ENCODE measurements around the gene CDK2AP2. TPM values are rescaled to one million over a fixed set of nuclear protein-coding genes. Genes with fewer than 3 reads are reported as not detected.
A peak's percentile ranks its signal among the peaks of the same experiment; 100 is the strongest.
"Not testable (repeated sequence)": the region's sequence is repeated elsewhere in the genome, so short reads cannot be mapped to it uniquely, and the experiment has no call there.

CDK2AP2 gene, protein sequence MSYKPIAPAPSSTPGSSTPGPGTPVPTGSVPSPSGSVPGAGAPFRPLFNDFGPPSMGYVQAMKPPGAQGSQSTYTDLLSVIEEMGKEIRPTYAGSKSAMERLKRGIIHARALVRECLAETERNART
- total RNA-seq: 84.2 TPM
- long read RNA-seq, transcript CDK2AP2-204 (4 exons, 923 nt): minor isoform, 8 of 127 reads
- long read RNA-seq, transcript CDK2AP2-202 (3 exons, 1,692 nt): minor isoform, 7 of 127 reads
- long read RNA-seq, transcript CDK2AP2-201 (4 exons, 1,378 nt): major isoform, 106 of 127 reads
- long read RNA-seq, partial matches to known transcripts: 1 of 127 reads
- long read RNA-seq, other reads (novel, unspliced or antisense): 4 of 127 reads

- Histone ChIP-seq H3K4me1 (peaks cover 35% of the 10 kb centered on the region), H3K27me3 (no peaks in the 10 kb centered on the region), H3K4me3 (peak within 1 kb of the TSS; percentile 87), H3K36me3 (peaks cover 7% of the 10 kb centered on the region), H3K27ac (peak within 1 kb of the TSS; percentile 98), H3K9me3 (no peaks in the 10 kb centered on the region)
- intact Hi-C loops (cut with DNase I): loop anchor here (10.0 kb wide), 1 partner anchor 103 kb away; the partner anchor contains the start of genes PPP1CA and TBC1D10C
- DNase-seq (peak; percentile 100), ATAC-seq (peak; percentile 88)
- TF ChIP-seq, protein P1, sequence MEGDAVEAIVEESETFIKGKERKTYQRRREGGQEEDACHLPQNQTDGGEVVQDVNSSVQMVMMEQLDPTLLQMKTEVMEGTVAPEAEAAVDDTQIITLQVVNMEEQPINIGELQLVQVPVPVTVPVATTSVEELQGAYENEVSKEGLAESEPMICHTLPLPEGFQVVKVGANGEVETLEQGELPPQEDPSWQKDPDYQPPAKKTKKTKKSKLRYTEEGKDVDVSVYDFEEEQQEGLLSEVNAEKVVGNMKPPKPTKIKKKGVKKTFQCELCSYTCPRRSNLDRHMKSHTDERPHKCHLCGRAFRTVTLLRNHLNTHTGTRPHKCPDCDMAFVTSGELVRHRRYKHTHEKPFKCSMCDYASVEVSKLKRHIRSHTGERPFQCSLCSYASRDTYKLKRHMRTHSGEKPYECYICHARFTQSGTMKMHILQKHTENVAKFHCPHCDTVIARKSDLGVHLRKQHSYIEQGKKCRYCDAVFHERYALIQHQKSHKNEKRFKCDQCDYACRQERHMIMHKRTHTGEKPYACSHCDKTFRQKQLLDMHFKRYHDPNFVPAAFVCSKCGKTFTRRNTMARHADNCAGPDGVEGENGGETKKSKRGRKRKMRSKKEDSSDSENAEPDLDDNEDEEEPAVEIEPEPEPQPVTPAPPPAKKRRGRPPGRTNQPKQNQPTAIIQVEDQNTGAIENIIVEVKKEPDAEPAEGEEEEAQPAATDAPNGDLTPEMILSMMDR (IDR thresholded peaks at IDR 0.05): no peak
Measured at GRCh38 chr11:67507864-67508485, at the start of gene CDK2AP2. Gene CDK2AP2, minus strand, starts transcription at chr11:67508162. Its CDS starts 80 bp downstream, at chr11:67508082.

DNA sequence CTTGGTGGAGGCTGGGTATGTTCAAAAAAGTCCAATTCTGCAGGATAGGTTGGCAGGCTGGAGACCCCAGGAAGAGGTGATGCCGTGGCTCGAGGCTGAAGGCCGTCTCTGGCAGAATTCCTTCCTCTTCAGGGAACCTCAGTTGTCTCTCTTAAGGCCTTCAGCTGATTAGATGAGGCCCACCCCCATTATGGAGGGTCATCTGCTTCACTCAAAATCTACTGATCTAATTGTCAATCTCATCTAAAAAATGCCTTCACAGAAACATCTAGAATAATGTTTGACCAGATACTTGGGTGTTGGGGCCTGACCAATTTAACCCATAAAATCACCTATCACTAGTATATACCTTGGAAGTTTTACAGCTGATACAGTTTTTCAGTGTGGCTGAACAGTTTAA lies 48.3 kb upstream of the CDK2AP2 start:
- Histone ChIP-seq H3K9me3 (no peaks in the 10 kb centered on the region), H3K4me1 (peaks cover 4% of the 10 kb centered on the region), H3K27me3 (no peaks in the 10 kb centered on the region), H3K36me3 (no peaks in the 10 kb centered on the region), H3K4me3 (no peak overlapping the region), H3K27ac (no peak overlapping the region)
- TF ChIP-seq, protein P1 (IDR thresholded peaks at IDR 0.05): no peak
- ATAC-seq: no peak
- no peak for DNase-seq
- intact Hi-C loops (cut with DNase I): no loop called here

GRCh38 chr11:67551697-67552096 lies 43.7 kb upstream of the CDK2AP2 start:
- H3K4me1 ChIP-seq; H3K4me3 ChIP-seq; ATAC-seq; H3K36me3 ChIP-seq; H3K9me3 ChIP-seq; DNase-seq; intact Hi-C loops (cut with DNase I); H3K27ac ChIP-seq; H3K27me3 ChIP-seq: not testable (repeated sequence)

- Histone ChIP-seq H3K27ac (no peak overlapping the region), H3K4me1 (no peaks in the 10 kb centered on the region), H3K4me3 (no peak overlapping the region), H3K27me3 (no peaks in the 10 kb centered on the region), H3K36me3 (no peaks in the 10 kb centered on the region), H3K9me3 (no peaks in the 10 kb centered on the region)
- intact Hi-C loops (cut with DNase I): no loop called here
- DNase-seq (no peak), ATAC-seq (no peak)
- TF ChIP-seq, protein P1 (IDR thresholded peaks at IDR 0.05): no peak
Measured at GRCh38 chr11:67551127-67551526, 43.2 kb upstream of the CDK2AP2 start.

DNA sequence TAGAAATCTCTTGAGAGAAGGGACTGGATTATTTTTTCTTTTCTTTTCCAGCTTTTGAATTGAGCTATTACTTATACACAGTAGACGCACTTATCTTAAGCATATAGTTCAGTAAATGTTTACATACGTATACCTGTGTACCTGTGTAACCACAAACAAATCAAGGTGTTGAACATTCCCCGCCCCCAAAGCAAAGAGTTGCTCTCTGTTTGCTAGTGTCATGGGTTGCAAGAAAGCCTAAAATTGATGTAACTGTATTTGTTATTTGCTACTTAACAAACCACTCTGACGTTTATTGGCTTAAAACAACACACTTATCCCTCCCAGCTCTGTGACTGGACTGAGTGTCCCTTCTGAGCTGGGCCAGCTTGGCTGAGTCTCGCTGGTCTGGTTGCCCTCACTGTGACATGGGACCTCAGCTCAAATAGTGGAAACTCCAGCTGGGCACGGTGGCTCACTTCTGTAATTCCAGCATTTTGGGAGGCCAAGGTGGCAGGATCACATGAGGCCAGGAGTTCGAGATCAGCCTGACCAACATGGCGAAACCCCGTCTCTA lies 40.7 kb upstream of the CDK2AP2 start:
- Histone ChIP-seq H3K4me3 (no peak overlapping the region), H3K27me3 (no peaks in the 10 kb centered on the region), H3K36me3 (no peaks in the 10 kb centered on the region), H3K27ac (no peak overlapping the region), H3K4me1 (no peaks in the 10 kb centered on the region), H3K9me3 (no peaks in the 10 kb centered on the region)
- TF ChIP-seq, protein P1 (IDR thresholded peaks at IDR 0.05): no peak
- DNase-seq (no peak), ATAC-seq (peak; percentile 28)
- intact Hi-C loops (cut with DNase I): no loop called here

DNA sequence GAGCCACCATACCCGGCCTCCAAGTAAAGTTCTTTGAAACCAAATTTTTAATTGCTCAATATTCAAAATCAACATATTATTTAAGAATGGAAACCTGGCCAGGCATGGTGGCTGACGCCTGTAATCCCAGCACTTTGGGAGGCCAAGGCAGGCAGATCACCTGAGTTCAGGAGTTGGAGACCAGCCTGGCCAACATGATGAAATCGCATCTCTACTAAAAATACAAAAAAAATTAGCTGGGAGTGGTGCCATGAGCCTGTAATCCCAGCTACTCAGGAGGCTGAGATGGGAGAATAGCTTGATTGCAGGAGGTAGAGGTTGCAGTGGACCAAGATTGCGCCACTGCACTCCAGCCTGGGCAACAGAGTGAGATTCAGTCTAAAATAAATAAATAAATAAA lies 40.1 kb upstream of the CDK2AP2 start:
- H3K27me3 ChIP-seq; H3K27ac ChIP-seq; ATAC-seq; H3K9me3 ChIP-seq; H3K36me3 ChIP-seq; H3K4me1 ChIP-seq; H3K4me3 ChIP-seq; DNase-seq; intact Hi-C loops (cut with DNase I): not testable (repeated sequence)

Data from upper lobe of right lung (tissue), 1 donor.